Suprapubic skin (tissue), 4 donors: Measurements from ENCODE around the gene CCL21.

Source experiments
- POLR2A ChIP-seq, 2 donors: fragments of 450-650 bp; IDR thresholded peaks; one replicate each; pipeline ENCODE4 v1.6.1; 2017; ENCODE audit warnings: antibody characterized with exemption in 2 of 2, mild to moderate bottlenecking in 2 of 2, moderate library complexity in 2 of 2
- POLR2AphosphoS5 ChIP-seq, 3 donors: sonication (generic); formaldehyde crosslinking; IDR thresholded peaks; one replicate each; pipeline ENCODE4 v1.6.1; 2017; ENCODE audit warnings: antibody characterized with exemption in 3 of 3
- TF ChIP-seq, protein P1 (sequence below), 2 donors: fragments of 200-600 bp in 1 of 2; fragments of 450-650 bp in 1 of 2; sonication (generic) in 1 of 2; IDR thresholded peaks; one replicate each; pipeline ENCODE4 v1.5.1; 2016 to 2019; ENCODE audit warnings: antibody characterized with exemption in 2 of 2, mild to moderate bottlenecking in 1 of 2, moderate library complexity in 1 of 2

DNA sequence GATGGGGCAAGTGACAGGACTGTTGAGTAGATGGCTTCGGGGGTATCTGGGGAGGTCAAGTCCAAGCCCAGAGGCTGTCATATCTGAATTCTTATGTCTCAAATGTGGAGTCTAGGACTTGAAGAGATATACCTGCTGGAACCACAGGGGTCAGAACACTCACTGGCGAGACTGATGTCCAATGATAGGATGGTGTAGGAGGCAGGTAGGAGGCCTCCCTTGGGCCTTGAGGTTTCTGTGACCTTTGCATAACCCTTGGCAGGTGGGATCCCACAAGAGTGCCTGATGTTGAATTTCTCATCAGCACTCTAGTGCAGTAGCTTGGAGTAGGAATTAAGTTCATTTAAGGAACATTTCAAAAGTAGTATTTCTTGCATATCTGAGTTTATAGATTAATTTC is 2.8 kb downstream of the CCL21 start:
- TF ChIP-seq, protein P1, sequence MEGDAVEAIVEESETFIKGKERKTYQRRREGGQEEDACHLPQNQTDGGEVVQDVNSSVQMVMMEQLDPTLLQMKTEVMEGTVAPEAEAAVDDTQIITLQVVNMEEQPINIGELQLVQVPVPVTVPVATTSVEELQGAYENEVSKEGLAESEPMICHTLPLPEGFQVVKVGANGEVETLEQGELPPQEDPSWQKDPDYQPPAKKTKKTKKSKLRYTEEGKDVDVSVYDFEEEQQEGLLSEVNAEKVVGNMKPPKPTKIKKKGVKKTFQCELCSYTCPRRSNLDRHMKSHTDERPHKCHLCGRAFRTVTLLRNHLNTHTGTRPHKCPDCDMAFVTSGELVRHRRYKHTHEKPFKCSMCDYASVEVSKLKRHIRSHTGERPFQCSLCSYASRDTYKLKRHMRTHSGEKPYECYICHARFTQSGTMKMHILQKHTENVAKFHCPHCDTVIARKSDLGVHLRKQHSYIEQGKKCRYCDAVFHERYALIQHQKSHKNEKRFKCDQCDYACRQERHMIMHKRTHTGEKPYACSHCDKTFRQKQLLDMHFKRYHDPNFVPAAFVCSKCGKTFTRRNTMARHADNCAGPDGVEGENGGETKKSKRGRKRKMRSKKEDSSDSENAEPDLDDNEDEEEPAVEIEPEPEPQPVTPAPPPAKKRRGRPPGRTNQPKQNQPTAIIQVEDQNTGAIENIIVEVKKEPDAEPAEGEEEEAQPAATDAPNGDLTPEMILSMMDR (IDR thresholded peaks at IDR 0.05) = no peak
- TF ChIP-seq POLR2A (IDR thresholded peaks at IDR 0.05) (no peak), POLR2AphosphoS5 (IDR thresholded peaks at IDR 0.05) (no peak)
